HEK293 (cell line): ENCODE results near the gene KDM4B.
"Not testable (repeated sequence)": the region's sequence is repeated elsewhere in the genome, so short reads cannot be mapped to it uniquely, and the experiment has no call there.

ENCODE experiments used
- CTCF ChIA-PET: fragments of 350-600 bp; formaldehyde crosslinking; extraction: SDS; loops from one replicate; lab custom pipeline; 2021; ENCODE audit warnings: antibody characterized with exemption; lab: Yijun Ruan, JAX
- POLR2A ChIA-PET: fragments of 300-600 bp; formaldehyde crosslinking; extraction: SDS; loops from one replicate; lab custom pipeline; 2020; ENCODE audit warnings: antibody characterized with exemption, inconsistent platforms; lab: Yijun Ruan, JAX
- H3K27ac ChIP-seq: fragments of 200-500 bp; sonication (Bioruptor generic); 2 replicates; pipeline ENCODE4 v1.5.1; 2014; ENCODE audit warnings: low read depth, low read length, control low read depth, inconsistent platforms; ENCODE audit errors: extremely low read depth
- H3K36me3 ChIP-seq, 2 experiments: fragments of 200-500 bp in 1 of 2; sonication (Bioruptor generic) in 1 of 2; 1 replicate in 1 of 2; 2 replicates in 1 of 2; pipeline ENCODE4 v1.5.1; 2014 to 2017; ENCODE audit warnings: inconsistent platforms in 2 of 2, low read length in 2 of 2; ENCODE audit not compliant: control insufficient read depth in 2 of 2, insufficient read depth in 1 of 2
- H3K4me1 ChIP-seq: fragments of 200-500 bp; sonication (Bioruptor generic); 2 replicates; pipeline ENCODE4 v1.5.1; 2014; ENCODE audit warnings: mild to moderate bottlenecking, low read length, inconsistent platforms; ENCODE audit not compliant: control insufficient read depth, insufficient read depth
- H3K4me3 ChIP-seq: 2 replicates; pipeline ENCODE4 v1.5.1; 2011; ENCODE audit warnings: low read depth, mild to moderate bottlenecking, control low read depth, low read length, moderate library complexity
- H3K9me3 ChIP-seq: fragments of 200-500 bp; sonication (Bioruptor generic); 2 replicates; pipeline ENCODE4 v1.5.1; 2014; ENCODE audit warnings: low read depth, low read length, inconsistent platforms; ENCODE audit not compliant: control insufficient read depth, insufficient read depth
- BCL11B ChIP-seq: fragments of 450-650 bp; formaldehyde crosslinking; IDR thresholded peaks from 2 replicates; pipeline ENCODE4 v1.5.1; 2016; ENCODE audit warnings: low read depth, missing biosample characterization, missing genetic modification characterization
- KLF10 ChIP-seq: fragments of 450-650 bp; IDR thresholded peaks from 2 replicates; pipeline ENCODE4 v1.5.1; 2018; ENCODE audit warnings: missing biosample characterization, mild to moderate bottlenecking, missing genetic modification characterization
- MEIS1 ChIP-seq: sonication (generic); formaldehyde crosslinking; IDR thresholded peaks from 2 replicates; pipeline ENCODE4 v1.8.1; 2022; ENCODE audit warnings: missing genetic modification reagents, mild to moderate bottlenecking, borderline replicate concordance
- SCRT2 ChIP-seq: fragments of 450-650 bp; formaldehyde crosslinking; IDR thresholded peaks from 2 replicates; pipeline ENCODE4 v1.5.1; 2016; ENCODE audit warnings: missing biosample characterization, missing genetic modification characterization
- SETDB1 ChIP-seq: IDR thresholded peaks from one replicate; pipeline ENCODE4 v1.6.1; 2017; ENCODE audit warnings: mild to moderate bottlenecking, low read length, moderate library complexity, mixed read lengths; ENCODE audit not compliant: insufficient read length
- TCF7L2 ChIP-seq: IDR thresholded peaks from 2 replicates; pipeline ENCODE4 v1.6.1; 2011; ENCODE audit warnings: low read depth, mild to moderate bottlenecking, inconsistent platforms, low read length, moderate library complexity, borderline replicate concordance
- ZFHX2 ChIP-seq: fragments of 450-650 bp; formaldehyde crosslinking; conservative IDR thresholded peaks from 2 replicates; pipeline ENCODE4 v1.5.1; 2016; ENCODE audit warnings: missing biosample characterization, missing genetic modification characterization
- ZNF112 ChIP-seq: fragments of 450-650 bp; formaldehyde crosslinking; IDR thresholded peaks from 2 replicates; pipeline ENCODE4 v1.5.0; 2017; ENCODE audit warnings: missing biosample characterization, missing genetic modification characterization
- ZNF121 ChIP-seq: fragments of 450-650 bp; formaldehyde crosslinking; IDR thresholded peaks from 2 replicates; pipeline ENCODE4 v1.5.1; 2016; ENCODE audit warnings: missing biosample characterization, missing genetic modification characterization
- ZNF175 ChIP-seq: fragments of 450-650 bp; formaldehyde crosslinking; IDR thresholded peaks from 2 replicates; pipeline ENCODE4 v1.5.1; 2016; ENCODE audit warnings: missing biosample characterization, missing genetic modification characterization
- ZNF292 ChIP-seq: fragments of 450-650 bp; formaldehyde crosslinking; IDR thresholded peaks from 2 replicates; pipeline ENCODE4 v1.5.1; 2016; ENCODE audit warnings: low read depth, missing biosample characterization, missing genetic modification characterization, borderline replicate concordance
- ZNF394 ChIP-seq: fragments of 450-650 bp; formaldehyde crosslinking; IDR thresholded peaks from 2 replicates; pipeline ENCODE4 v1.5.1; 2016; ENCODE audit warnings: missing biosample characterization, missing genetic modification characterization, mild to moderate bottlenecking, moderate library complexity, borderline replicate concordance
- ZNF416 ChIP-seq: fragments of 450-650 bp; formaldehyde crosslinking; IDR thresholded peaks from 2 replicates; pipeline ENCODE4 v1.5.1; 2016; ENCODE audit warnings: missing biosample characterization, missing genetic modification characterization
- ZNF600 ChIP-seq: fragments of 450-650 bp; formaldehyde crosslinking; IDR thresholded peaks from 2 replicates; pipeline ENCODE4 v1.5.1; 2016; ENCODE audit warnings: missing biosample characterization, missing genetic modification characterization
- ZNF624 ChIP-seq: fragments of 450-650 bp; formaldehyde crosslinking; IDR thresholded peaks from 2 replicates; pipeline ENCODE4 v1.5.1; 2017; ENCODE audit warnings: missing biosample characterization, missing genetic modification characterization
- ZNF776 ChIP-seq: fragments of 450-650 bp; formaldehyde crosslinking; IDR thresholded peaks from 2 replicates; pipeline ENCODE4 v1.5.0; 2017; ENCODE audit warnings: missing biosample characterization, missing genetic modification characterization, borderline replicate concordance
- ZNF843 ChIP-seq: fragments of 450-650 bp; formaldehyde crosslinking; IDR thresholded peaks from 2 replicates; pipeline ENCODE4 v1.5.1; 2016; ENCODE audit warnings: missing biosample characterization, missing genetic modification characterization
- TF ChIP-seq, protein P1 (sequence below): fragments of 450-650 bp; formaldehyde crosslinking; IDR thresholded peaks from 2 replicates; pipeline ENCODE4 v1.5.1; 2016; ENCODE audit warnings: missing biosample characterization, missing genetic modification characterization
- TF ChIP-seq, protein P2 (sequence below): fragments of 450-650 bp; formaldehyde crosslinking; IDR thresholded peaks from 2 replicates; pipeline ENCODE4 v1.5.1; 2016; ENCODE audit warnings: missing biosample characterization, missing genetic modification characterization
- TF ChIP-seq, protein P3 (sequence below): fragments of 450-650 bp; formaldehyde crosslinking; IDR thresholded peaks from 2 replicates; pipeline ENCODE4 v1.5.1; 2016; ENCODE audit warnings: missing biosample characterization, missing genetic modification characterization
- TF ChIP-seq, protein P4 (sequence below): fragments of 450-650 bp; formaldehyde crosslinking; IDR thresholded peaks from 2 replicates; pipeline ENCODE4 v1.5.1; 2017; ENCODE audit warnings: missing biosample characterization, missing genetic modification characterization
- TF ChIP-seq, protein P5 (sequence below): fragments of 450-650 bp; formaldehyde crosslinking; IDR thresholded peaks from 2 replicates; pipeline ENCODE4 v1.5.1; 2016; ENCODE audit warnings: missing biosample characterization, missing genetic modification characterization

KDM4B gene

DNA sequence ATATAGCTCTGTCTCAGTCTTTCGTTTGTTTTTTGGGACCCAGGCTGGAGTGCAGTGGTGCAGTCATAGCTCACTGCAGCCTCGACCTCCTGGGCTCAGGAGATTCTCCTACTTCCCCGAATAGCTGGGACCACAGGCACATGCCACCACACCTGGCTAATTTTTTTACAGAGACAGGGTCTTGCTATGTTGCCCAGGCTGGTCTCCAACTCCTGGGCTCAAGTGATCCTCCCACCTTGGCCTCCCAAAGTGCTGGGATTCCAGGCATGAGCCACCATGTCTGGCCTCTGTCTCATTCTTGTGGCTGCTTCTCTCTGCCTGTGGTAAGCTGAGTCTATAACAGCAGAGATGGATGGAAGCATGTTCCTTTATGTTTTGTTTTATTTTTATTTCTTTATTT, 226.7 kb downstream of the KDM4B start:
- CTCF ChIA-PET, H3K36me3 ChIP-seq, H3K4me3 ChIP-seq, H3K4me1 ChIP-seq, POLR2A ChIA-PET, H3K27ac ChIP-seq, H3K9me3 ChIP-seq: not testable (repeated sequence)
- TF ChIP-seq ZNF121 (tag by site-specific recombination): 0 out of 2 replicates have a peak, but pooled peaks have one; percentile 43

DNA sequence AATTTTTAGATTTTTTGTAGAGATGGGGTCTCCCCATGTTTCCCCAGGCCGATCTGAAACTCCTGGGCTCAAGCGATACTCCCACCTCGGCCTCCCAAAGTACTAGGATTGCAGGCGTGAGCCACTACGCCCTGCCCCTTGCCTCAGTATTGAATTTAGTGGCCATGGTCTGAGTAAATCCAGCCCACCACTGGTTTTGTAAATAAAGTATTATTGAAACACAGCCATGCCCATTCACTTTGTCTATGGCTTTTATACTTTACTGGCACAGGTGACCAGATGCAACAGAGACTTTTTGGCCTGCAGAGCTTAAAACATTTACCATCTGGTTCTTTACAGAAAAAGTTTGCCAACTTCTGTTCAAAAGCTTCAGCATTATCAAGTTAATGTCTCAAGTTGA, 227.9 kb downstream of the KDM4B start:
- Histone ChIP-seq H3K4me1 (no peaks in the 10 kb centered on the region), H3K4me3 (no peak overlapping the region), H3K36me3 (no peaks in the 10 kb centered on the region), H3K27ac (no peak overlapping the region), H3K9me3 (no peaks in the 10 kb centered on the region)
- TF ChIP-seq ZNF776 (tag by site-specific recombination) (no peak), SCRT2 (no peak), ZFHX2 (tag by site-specific recombination) (no peak), ZNF843 (tag by site-specific recombination) (no peak), ZNF175 (no peak), ZNF624 (tag by site-specific recombination) (no peak), KLF10 (no peak), ZNF292 (no peak), ZNF394 (tag by site-specific recombination) (no peak), ZNF416 (no peak), TCF7L2 (no peak)
- TF ChIP-seq, protein P1, sequence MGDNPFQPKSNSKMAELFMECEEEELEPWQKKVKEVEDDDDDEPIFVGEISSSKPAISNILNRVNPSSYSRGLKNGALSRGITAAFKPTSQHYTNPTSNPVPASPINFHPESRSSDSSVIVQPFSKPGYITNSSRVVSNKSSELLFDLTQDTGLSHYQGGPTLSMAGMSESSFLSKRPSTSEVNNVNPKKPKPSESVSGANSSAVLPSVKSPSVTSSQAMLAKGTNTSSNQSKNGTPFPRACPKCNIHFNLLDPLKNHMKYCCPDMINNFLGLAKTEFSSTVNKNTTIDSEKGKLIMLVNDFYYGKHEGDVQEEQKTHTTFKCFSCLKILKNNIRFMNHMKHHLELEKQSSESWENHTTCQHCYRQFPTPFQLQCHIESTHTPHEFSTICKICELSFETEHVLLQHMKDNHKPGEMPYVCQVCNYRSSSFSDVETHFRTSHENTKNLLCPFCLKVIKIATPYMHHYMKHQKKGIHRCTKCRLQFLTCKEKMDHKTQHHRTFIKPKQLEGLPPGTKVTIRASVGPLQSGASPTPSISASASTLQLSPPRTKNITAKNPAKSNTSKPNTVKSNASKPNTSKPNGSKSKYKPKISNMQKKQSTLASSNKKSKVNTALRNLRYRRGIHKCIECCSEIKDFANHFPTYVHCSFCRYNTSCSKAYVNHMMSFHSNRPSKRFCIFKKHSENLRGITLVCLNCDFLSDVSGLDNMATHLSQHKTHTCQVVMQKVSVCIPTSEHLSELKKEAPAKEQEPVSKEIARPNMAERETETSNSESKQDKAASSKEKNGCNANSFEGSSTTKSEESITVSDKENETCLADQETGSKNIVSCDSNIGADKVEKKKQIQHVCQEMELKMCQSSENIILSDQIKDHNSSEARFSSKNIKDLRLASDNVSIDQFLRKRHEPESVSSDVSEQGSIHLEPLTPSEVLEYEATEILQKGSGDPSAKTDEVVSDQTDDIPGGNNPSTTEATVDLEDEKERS: no peak
- TF ChIP-seq, protein P2, sequence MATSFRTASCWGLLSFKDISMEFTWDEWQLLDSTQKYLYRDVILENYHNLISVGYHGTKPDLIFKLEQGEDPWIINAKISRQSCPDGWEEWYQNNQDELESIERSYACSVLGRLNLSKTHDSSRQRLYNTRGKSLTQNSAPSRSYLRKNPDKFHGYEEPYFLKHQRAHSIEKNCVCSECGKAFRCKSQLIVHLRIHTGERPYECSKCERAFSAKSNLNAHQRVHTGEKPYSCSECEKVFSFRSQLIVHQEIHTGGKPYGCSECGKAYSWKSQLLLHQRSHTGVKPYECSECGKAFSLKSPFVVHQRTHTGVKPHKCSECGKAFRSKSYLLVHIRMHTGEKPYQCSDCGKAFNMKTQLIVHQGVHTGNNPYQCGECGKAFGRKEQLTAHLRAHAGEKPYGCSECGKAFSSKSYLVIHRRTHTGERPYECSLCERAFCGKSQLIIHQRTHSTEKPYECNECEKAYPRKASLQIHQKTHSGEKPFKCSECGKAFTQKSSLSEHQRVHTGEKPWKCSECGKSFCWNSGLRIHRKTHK (tag by site-specific recombination): no peak
- TF ChIP-seq, protein P3, sequence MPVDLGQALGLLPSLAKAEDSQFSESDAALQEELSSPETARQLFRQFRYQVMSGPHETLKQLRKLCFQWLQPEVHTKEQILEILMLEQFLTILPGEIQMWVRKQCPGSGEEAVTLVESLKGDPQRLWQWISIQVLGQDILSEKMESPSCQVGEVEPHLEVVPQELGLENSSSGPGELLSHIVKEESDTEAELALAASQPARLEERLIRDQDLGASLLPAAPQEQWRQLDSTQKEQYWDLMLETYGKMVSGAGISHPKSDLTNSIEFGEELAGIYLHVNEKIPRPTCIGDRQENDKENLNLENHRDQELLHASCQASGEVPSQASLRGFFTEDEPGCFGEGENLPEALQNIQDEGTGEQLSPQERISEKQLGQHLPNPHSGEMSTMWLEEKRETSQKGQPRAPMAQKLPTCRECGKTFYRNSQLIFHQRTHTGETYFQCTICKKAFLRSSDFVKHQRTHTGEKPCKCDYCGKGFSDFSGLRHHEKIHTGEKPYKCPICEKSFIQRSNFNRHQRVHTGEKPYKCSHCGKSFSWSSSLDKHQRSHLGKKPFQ (tag by site-specific recombination): no peak
- CTCF ChIA-PET: no interaction called here
- POLR2A ChIA-PET: no interaction called here

DNA sequence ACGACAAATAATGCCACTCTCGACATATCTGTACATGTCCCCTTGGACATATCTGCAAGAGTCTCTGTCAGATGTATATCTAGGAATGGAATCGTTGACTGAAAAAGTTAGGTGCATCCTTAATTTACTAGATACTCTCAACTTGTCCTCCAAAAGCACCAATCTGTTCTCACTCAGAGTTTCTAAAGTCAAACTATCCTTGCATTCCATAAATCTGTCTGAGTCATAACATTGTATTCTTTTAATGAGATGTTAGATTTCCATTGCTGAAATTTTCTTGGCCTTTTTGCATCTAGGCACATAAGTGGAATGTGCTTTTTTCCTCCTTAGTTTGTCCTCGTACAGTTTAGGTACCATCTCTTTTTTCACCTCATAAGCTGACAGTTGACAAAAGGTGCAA, 231.9 kb downstream of the KDM4B start:
- POLR2A ChIA-PET: no interaction called here
- no peaks in the 10 kb centered on the region for H3K36me3 ChIP-seq
- CTCF ChIA-PET: interaction anchor here (0.6 kb wide), 1 partner anchor 31 kb away, joined by 6 read pairs; no protein-coding TSS in a partner anchor
- H3K4me3 ChIP-seq: no peak overlapping the region
- no peaks in the 10 kb centered on the region for H3K4me1 ChIP-seq
- no peaks in the 10 kb centered on the region for H3K9me3 ChIP-seq
- no peak overlapping the region for H3K27ac ChIP-seq
- TF ChIP-seq, protein P4, sequence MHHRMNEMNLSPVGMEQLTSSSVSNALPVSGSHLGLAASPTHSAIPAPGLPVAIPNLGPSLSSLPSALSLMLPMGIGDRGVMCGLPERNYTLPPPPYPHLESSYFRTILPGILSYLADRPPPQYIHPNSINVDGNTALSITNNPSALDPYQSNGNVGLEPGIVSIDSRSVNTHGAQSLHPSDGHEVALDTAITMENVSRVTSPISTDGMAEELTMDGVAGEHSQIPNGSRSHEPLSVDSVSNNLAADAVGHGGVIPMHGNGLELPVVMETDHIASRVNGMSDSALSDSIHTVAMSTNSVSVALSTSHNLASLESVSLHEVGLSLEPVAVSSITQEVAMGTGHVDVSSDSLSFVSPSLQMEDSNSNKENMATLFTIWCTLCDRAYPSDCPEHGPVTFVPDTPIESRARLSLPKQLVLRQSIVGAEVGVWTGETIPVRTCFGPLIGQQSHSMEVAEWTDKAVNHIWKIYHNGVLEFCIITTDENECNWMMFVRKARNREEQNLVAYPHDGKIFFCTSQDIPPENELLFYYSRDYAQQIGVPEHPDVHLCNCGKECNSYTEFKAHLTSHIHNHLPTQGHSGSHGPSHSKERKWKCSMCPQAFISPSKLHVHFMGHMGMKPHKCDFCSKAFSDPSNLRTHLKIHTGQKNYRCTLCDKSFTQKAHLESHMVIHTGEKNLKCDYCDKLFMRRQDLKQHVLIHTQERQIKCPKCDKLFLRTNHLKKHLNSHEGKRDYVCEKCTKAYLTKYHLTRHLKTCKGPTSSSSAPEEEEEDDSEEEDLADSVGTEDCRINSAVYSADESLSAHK (tag by site-specific recombination): no peak
- no peak for TF ChIP-seq BCL11B (tag by site-specific recombination)
- TF ChIP-seq ZNF112: no peak
- TF ChIP-seq SETDB1: peak; percentile 45
- TF ChIP-seq, protein P5, sequence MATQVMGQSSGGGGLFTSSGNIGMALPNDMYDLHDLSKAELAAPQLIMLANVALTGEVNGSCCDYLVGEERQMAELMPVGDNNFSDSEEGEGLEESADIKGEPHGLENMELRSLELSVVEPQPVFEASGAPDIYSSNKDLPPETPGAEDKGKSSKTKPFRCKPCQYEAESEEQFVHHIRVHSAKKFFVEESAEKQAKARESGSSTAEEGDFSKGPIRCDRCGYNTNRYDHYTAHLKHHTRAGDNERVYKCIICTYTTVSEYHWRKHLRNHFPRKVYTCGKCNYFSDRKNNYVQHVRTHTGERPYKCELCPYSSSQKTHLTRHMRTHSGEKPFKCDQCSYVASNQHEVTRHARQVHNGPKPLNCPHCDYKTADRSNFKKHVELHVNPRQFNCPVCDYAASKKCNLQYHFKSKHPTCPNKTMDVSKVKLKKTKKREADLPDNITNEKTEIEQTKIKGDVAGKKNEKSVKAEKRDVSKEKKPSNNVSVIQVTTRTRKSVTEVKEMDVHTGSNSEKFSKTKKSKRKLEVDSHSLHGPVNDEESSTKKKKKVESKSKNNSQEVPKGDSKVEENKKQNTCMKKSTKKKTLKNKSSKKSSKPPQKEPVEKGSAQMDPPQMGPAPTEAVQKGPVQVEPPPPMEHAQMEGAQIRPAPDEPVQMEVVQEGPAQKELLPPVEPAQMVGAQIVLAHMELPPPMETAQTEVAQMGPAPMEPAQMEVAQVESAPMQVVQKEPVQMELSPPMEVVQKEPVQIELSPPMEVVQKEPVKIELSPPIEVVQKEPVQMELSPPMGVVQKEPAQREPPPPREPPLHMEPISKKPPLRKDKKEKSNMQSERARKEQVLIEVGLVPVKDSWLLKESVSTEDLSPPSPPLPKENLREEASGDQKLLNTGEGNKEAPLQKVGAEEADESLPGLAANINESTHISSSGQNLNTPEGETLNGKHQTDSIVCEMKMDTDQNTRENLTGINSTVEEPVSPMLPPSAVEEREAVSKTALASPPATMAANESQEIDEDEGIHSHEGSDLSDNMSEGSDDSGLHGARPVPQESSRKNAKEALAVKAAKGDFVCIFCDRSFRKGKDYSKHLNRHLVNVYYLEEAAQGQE (tag by site-specific recombination): no peak
- no peak for TF ChIP-seq MEIS1 (CRISPR knock-in tag)
- TF ChIP-seq ZNF600 (tag by site-specific recombination): no peak
